C4-2B (cell line): ENCODE results near the gene CAB39.

Source experiments
- H3K27ac ChIP-seq: fragments of 450-650 bp; 2 replicates; pipeline ENCODE4 v1.5.1; 2017
- CTCF ChIP-seq: fragments of 450-650 bp; conservative IDR thresholded peaks from 2 replicates; pipeline ENCODE4 v1.5.1; 2017; ENCODE audit warnings: mild to moderate bottlenecking
- ZFX ChIP-seq: fragments of 450-650 bp; IDR thresholded peaks from 2 replicates; pipeline ENCODE4 v1.6.1; 2017

CAB39 gene

GRCh38 chr2:230846360-230846759, 133.7 kb downstream of the CAB39 start:
- no peak for TF ChIP-seq CTCF
- no peak for TF ChIP-seq ZFX
- no peak overlapping the region for H3K27ac ChIP-seq

GRCh38 chr2:230847883-230848388, 135.3 kb downstream of the CAB39 start:
- H3K27ac ChIP-seq, result no peak overlapping the region
- peak; percentile 88 for TF ChIP-seq CTCF
- no peak for TF ChIP-seq ZFX

GRCh38 chr2:230849633-230850357, 137.2 kb downstream of the CAB39 start:
- no peak overlapping the region for H3K27ac ChIP-seq
- TF ChIP-seq CTCF (peak; percentile 93), ZFX (no peak)

GRCh38 chr2:230850358-230850658, 137.7 kb downstream of the CAB39 start:
- no peak overlapping the region for H3K27ac ChIP-seq
- TF ChIP-seq CTCF, result peak; percentile 74
- no peak for TF ChIP-seq ZFX

- H3K27ac ChIP-seq, result no peak overlapping the region
- TF ChIP-seq CTCF (no peak), ZFX (no peak)
Observed at GRCh38 chr2:230852113-230852512, 139.5 kb downstream of the CAB39 start.

- no peak for TF ChIP-seq CTCF
- no peak for TF ChIP-seq ZFX
- no peak overlapping the region for H3K27ac ChIP-seq
Observed at GRCh38 chr2:230861552-230862255, 149.1 kb downstream of the CAB39 start.

GRCh38 chr2:230862292-230862691, 149.7 kb downstream of the CAB39 start:
- H3K27ac ChIP-seq, result no peak overlapping the region
- TF ChIP-seq ZFX (no peak), CTCF (no peak)
